Uterus (tissue), 2 donors: Measurements from ENCODE around the gene JPH3.

Source experiments
- CTCF ChIP-seq, 4 experiments: fragments of 200-600 bp in 2 of 4; fragments of 450-650 bp in 2 of 4; sonication (generic) in 2 of 4; IDR thresholded peaks; one replicate each; pipeline ENCODE4 v1.5.1; 2016 to 2019; ENCODE audit warnings: antibody characterized with exemption in 4 of 4, mild to moderate bottlenecking in 2 of 4, moderate library complexity in 1 of 4
- POLR2A ChIP-seq, 2 donors: fragments of 450-650 bp; IDR thresholded peaks; one replicate each; pipeline ENCODE4 v1.6.1; 2016; ENCODE audit warnings: antibody characterized with exemption in 2 of 2, mild to moderate bottlenecking in 1 of 2, moderate library complexity in 1 of 2

DNA sequence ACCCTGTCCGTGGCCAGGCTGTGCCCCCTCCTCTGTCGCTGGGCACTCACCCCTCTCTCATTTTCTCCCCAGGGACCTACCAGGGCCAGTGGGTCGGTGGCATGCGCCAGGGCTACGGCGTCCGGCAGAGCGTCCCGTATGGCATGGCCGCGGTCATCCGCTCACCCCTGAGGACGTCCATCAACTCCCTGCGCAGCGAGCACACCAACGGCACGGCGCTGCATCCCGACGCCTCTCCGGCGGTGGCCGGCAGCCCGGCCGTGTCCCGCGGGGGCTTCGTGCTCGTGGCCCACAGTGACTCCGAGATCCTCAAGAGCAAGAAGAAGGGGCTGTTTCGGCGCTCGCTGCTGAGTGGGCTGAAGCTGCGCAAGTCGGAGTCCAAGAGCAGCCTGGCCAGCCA is 41.9 kb downstream of the JPH3 start:
- no peak for TF ChIP-seq CTCF (IDR thresholded peaks at IDR 0.05)
- no peak for TF ChIP-seq POLR2A (IDR thresholded peaks at IDR 0.05)
